NCI-H748 (cell line): ENCODE results near the gene AMOT.

Experiments used
- DNase-seq: peaks from one replicate; lab custom pipeline; 2025; ENCODE audit not compliant: unreplicated experiment; lab: John Stamatoyannopoulos, UW

The AMOT gene

DNA sequence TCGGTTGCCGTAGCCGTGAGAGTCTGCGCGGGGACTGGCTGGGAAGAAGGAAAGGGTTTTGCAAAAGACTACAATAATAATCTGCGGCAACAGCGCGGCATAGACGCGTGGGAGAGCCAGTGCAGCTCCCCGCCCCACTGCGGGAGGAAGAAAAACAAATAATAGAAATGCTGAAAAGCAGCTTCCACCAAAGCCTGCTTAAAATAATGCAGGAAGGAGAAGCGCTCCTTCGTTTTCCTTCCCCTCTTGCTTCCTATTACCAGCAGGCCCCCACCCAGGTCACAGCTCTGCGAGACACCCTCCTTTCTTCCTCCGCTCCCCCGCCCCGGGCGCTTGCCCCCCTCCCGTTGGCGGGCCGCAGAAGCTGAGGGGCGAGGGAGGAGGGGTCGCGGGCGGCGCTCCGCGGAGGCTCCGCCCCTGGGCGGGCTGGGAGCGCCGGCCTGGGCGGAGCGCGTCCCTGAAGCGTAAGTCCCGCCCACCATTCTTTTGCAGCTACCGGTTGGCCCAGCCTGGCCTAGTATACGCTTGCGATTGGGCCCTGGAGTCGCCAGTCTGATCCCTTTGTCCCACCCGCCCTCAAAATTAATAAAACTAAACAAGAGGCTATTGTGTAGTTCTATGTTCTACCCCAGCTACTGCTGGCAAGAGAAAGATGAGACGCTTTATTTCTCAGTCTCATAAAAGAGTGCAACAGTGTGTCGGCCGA lies 636 bp upstream of the AMOT start:
- DNase-seq: peak; percentile 89

DNA sequence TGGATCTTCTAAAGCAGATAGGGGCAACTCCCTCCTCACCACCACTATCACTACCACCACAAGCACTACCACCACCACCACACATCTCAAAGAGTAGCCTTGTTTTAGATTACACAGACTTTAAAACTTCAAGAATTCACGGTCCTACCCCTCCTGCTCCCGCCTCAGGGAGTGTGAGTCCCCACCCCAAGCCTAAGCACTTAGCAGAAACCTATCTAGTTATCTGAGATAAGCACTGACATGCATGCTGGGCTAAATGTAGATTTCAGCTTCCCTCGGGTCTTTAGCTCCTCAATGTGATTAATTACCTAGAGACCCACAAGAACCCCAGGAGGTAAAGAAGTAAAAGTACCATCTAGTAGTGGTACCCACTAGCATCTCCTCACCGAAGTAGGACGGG lies 775 bp downstream of the AMOT start:
- no peak for DNase-seq

DNA sequence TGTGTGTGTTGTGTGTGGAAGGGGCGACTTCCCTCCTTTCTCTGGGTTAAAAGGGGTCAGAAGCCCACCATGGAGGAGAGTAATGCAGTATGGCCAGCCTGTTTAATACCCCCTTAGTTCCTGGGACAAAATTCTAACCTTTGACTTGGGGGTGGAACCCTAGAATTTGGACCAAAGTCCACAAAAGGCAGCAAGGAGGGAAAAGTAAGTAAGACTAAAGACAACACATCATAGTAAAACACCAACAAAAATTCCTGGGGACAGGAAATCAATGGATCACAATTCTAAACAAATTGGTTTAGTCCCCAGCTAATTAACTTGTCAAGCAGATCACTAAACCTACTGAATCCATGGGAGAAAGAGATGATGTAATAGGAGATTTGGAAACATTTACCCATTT lies 3.1 kb downstream of the AMOT start:
- no peak for DNase-seq

DNA sequence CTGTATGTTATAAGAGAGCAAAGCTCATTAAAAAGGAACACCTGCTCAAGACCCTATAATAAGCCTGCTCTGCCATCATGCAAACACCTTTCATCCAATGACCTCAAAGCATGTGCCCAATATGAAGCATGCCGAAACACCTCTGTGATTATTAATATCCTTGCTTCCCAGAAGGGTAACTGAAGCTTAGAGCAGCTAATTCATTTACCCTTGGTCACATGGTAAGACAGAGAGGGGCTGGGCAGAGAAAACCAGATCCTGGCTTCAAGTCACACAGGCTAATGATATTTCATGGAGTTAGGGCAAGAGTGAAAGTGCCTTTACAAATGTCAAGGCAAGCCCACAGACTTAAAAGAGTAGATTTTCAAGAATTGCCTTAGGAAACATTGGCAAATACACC lies 5.6 kb downstream of the AMOT start:
- DNase-seq: peak; percentile 2

DNA sequence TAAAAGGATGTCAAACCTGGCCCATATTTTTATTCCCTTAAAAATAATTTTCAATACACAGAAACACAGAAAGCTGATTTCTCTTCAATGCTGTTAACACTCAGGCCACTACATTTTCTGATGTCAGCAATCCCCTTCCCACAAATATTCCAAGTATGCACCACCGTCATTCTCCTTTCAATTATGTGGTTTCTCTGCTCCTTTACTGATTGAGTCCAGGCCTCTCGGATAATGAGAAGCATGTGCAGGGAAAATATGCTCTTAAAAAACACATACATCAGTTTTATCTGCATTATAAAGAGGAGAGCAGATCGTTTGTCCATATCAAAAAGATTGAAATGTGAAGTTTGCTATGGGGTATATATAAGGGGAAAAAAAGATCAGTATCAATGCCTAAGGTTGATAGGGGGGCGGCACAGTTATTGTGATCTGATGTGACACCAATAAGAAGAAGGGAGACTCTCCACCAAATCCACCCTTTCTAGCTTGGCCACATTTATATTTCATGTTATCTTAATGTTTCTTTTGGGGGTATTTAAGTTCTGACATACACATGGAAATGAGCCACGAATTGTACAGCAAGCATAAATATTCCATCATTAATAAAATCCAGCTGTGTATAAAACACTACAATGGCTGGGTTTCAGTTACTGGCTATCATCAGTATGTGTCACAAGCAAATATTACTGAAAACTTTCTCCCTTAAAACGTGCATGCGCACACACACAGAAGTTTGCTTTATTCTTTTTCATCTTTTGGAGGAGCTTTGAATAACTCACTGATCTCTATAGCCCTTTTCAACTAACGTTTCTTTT lies 6.4 kb downstream of the AMOT start:
- no peak for DNase-seq

DNA sequence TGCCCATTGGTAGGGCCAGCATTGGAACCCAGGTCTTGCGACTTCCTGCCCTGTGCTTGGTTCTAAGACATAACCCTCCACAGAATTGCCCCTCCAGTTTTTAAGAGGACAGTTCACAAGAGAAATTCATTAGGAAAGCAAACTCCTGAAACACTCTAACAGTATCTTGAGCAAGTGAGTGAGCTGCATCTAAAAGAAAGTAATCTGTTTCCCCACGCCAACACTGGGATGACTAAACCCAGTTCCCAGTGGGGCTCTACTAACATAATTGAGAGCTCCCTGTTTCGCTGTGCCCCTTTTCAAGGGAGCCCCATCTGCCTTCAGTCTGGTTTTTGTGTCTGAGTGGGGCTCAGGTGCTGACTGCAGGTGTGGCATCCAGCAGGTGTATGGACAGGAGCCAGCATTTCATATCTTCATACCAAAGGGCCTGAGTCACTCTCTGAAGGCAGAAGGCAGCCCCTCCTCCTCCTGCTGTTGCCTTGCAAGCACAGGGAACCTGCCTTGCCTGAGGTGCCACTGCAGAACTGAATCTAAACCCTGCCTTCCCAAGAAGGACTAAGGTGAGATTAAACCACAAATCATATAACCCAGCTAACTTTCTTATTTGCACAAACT lies 8.0 kb downstream of the AMOT start:
- DNase-seq: peak; percentile 39

DNA sequence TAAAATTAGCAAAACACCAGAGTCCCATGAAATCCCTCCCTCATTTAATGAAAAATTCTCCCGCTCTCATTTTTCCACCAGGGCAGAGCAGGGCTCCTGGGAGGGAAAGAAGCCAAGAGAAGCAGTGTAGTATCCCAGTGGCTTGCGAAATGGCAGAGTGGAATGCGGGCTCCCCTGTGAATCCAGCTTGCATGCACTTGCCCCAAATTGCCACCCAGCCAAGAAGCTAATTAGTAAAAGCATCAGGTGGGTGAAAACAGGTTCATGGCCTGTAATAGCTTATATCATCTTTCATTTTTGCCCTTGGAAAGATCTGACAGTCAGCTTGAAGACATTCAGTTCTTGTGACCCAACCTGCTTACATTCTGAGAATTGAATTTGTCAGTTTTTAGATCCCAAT lies 10.1 kb downstream of the AMOT start:
- no peak for DNase-seq

DNA sequence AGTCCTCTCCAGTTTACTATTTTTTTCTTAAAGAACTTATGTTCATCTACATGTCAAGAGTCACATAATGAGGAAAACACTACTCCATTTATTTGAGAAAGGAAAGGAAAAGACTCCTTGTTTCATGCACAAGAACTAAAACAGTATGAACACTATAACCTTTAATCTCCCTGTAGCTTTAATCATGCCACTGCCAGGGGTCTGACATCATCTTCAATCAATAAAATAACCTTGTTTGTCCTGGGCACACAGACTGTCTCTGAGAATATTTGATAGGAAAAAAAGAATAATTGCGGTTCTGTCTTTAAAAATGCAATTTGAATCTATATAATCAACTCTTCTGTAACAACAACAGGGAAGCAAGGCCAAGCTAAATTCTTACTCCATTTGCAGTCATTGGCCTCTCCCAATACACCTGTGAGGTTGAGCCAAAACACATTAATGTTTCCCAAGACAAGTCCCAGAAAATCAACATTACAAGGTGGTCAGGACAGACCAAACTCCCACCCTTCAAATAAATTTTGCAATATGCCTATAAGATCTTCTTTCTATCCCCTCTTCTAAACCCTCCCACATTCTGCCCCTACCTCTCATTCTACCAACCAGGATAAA lies 13.2 kb downstream of the AMOT start:
- DNase-seq: no peak

DNA sequence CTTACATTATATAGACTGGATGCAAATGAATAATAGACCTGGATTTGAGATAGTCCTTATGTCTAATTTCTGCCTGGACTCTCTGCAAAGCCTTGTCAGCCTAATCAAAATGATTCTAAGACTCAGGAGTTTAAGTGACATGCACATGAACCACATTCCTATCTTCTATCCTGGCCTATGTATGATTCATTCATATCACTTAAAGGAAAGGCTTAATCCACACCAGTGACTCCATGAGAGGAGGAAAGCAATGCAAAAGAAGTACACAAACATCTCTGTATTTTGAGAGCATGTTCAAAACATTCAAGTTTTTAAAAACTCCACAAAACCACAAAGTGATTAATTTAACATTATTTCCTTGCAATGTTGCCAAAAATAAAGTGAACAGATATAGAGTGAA lies 14.6 kb downstream of the AMOT start:
- DNase-seq: no peak

DNA sequence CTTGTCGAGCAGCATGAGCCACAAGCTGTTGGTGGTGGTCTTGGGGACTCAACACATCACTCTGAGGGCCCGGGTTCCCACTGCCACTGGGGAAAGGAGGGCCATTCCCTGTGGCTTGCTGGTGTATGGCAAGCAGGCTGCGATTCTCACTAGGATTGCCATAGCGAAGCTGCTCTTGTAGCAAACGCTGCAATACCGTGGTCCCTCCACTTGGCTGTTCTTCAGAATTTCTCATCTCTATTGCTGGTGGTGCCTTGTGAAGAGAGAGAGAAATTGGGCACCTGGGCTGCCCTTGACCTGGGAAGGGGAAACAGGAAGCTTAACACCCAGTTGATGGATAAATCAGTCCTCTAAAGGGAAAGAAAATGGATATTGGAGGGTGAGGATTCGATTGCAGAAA lies 17.7 kb downstream of the AMOT start:
- DNase-seq: no peak

DNA sequence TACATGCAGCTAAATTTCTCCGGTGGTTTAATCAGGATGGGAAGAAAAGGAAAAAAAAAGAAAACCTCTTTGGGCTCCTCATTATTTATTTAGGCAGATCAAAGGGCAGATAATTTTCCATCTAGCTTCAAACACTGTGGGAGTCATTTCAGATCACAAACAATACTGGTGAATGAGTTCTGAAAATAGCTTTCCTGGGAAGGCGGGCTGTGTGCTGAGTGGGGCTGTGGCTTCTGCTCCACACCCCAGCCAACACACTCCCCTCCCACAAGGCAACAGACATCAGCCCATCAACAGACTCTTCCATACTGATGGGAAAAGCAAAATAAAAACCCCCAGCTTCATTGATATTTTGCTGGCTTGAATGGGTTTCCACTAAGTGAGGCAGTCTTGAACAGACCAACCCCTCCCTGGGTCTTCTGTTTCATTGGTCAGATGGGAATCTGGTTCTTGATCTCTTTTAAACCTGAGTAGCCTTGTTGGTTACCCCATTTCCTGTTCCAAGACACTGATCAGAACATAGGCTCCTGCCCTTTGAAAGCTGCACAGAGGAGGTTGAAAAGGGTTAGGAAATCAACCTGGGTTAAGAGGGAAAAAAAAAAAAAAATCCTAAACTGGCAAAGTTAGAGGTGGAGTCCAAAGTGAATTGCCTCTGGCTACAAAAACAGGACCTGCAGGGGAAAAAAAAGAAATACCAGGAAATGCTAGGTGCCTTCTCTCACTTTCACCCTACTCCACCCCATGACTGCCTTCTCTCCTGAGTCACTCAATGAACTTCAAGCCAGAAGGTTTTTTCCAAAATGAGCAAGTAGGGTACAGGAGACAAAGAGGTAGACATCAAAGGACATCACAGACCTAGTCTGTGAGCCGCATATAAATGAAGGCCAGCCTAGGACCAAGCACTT lies 20.0 kb downstream of the AMOT start:
- peak; percentile 42 for DNase-seq

DNA sequence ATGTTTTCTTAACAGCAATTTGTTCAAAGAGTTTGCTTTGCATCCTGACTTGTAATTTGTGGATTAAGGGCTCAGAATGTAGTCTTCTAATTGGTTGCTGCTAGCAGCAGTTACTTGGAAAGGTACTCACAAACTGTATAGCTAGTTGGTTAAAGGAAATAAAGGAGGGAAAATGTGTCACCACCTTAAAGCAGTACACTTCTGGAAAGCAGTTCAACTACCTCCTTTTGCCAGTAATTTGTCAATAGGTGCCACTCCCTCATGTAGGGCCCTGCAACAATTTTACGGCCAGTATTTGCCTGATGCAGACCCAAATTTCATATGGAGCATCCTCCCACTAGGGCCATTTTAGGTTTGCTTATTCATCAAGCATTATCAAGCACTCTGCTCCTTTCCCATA lies 20.8 kb downstream of the AMOT start:
- DNase-seq: peak; percentile 9

DNA sequence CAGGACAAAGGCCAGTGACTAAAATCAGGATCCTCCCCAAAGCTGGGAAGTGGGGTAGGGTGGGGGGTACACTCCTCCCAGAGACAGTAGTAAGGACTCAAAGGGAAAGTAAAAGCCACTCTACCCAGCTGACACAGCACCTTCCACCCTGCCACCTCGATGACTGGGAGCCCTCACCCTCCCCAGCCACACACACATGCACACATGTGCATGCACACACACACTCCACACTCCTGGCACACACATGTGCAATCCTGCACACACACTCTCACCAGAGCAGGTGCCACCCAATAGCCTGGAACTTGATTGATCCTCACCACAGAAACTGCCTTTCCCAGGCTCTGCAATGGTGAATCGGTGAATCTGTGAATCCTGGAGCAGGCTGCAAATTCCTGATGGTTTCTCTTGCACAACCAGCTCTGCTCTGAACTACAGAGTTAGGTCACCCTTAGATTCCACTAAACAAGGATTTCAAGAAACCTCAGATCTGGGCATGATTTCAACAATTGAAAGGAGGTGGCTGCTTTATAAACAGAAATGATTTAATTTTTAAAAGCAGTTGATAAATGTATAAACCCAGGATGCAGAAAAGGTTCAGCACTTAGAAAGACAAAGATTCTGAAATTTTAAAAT lies 21.5 kb downstream of the AMOT start:
- peak; percentile 5 for DNase-seq

DNA sequence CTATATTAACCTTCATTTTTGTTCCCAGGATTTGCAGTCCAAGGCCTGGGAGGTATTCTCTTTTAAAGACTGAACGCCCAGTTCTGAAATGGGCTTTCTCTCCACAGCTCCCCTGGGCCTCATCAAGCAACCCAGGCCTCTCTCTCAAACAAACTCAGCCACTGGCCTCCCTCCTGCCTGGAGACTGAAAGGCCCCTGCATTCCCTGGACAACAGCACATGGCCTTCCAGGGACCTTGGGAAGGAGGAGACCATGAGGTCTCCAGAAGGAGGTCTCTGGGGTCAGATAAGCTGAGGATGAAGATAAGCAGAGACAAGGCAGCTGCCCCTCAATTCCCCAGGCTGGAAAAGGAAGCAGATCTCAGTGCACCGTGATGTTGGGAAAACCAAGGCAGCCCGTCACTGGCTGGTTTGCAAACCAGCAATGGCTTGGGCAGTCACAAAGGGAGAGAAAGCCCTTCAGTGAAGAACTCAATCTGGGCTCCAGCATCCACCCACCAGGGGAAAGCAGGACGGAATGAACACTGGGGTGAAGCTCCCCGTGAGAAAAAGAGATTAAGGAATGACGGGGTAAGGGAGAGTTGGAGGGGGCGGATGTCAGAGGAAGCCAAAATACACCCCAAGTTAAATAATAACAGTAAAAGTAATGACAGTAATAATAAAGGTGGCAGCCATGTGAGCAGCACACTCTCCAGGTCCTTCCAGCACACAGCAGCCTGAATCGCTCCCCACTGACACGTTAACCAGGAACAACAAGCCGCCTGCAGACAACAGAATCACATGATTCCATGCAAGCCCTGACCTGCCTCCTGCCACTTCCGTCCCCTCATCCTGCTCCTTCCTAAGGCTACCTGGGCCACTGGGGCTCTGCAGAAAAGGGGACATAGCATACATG lies 22.3 kb downstream of the AMOT start:
- DNase-seq: peak; percentile 58

DNA sequence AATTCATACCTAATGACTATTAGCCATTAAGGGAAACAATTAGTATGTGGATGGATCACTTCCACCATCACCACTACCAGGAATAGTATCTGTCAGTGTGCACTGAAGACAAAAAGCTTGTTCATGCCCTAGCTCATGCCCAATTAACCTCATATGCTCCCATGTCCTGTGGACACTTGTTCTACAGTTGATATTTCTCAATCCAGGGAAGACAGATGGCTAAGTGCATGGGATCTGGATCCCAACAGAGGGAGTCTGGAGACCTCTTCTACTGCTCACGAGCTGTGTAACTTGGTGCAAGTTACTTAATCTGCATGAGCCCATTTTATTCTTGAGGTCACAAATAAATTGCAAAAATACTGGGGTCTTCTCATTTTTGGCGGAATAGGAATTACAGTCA lies 23.7 kb downstream of the AMOT start:
- DNase-seq: no peak

DNA sequence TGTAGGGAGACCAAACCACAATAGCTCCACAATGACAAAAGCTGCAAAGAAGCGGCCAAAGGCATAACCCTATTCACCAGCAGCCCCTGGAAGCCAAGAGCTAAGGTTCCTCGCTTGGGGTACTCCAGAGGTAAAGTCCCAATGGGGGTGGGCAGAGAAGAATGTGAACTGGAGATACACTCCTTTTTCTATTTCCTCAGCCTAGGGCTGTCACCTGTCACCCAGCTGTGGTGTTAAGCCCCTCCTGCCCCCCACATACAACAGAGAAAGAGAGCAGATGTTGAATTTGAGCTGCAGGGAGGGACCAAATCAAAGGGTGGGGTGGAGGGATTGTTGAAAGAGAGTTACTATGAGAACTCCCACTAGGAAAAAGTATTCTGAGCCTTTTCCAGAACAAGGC lies 26.1 kb downstream of the AMOT start:
- DNase-seq: no peak

DNA sequence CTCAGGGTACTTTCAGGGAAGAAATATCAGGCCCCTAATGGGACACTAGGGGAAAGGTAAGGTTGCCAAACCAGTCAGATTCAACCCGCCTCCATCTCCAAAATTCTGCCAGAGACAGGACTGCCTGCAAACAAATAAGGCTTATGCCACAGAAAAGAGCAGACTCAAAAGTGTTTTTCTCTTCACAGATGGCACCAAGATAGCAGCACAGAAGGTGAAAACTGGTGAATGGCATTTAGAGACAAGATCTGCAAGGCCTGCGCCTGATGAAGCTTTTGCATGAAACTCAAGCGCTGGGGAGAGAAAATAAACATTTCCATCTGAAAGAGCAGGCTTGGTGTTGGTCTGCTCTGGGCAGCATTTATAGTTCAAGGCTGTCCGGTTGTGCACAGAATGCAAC lies 27.9 kb downstream of the AMOT start:
- no peak for DNase-seq

DNA sequence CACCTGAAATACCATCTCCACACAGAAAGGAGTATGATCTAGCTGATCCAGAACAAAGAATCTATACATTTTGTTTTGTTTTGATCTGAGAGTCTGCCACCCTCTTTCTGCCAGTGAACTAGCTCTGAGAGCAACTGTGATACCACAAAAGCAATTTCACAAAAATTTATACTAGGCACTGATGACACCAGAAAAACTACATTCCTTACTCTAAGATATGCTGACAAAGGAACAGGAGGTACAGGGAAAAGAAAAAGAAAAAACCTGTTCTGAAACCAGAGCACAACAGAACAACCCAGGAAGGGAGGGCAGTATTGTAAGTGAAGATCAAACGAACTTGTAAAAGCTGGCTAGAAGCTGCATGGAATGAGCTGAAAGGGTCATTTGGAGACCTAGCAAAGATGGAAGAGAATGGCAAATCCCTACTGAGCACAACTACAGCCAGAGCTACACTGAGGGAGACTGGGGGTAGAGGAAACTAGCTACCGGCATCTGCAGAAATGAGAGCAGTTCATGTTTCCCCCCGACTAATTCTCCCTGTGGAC lies 31.9 kb downstream of the AMOT start:
- no peak for DNase-seq

DNA sequence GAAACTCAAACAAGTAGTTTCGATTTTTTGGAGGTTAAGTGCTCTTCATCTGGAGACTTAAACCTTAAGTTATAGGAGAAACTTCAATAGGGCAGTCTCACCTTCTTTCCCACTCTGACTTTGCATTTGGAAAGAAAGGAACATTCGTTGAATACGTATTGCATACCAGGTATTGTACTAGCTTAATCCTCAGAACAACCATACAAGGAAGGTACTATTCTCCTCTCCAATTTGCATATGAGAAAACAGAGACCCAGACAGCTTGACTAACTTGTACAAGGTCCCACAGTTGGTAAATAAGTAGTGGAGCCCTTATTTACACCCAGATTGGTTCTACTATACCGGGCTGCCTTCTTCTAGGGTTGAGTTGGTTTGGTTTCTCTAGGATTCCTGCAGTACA lies 32.6 kb downstream of the AMOT start:
- no peak for DNase-seq
